ENCODE data around the gene HIVEP1. TPM values are rescaled to one million over a fixed set of nuclear protein-coding genes. Genes with fewer than 3 reads are reported as not detected.

HIVEP1 gene
- total and polyA plus RNA-seq, 2 of the 8 experiments (the other 6 are each of a cell fraction or from before 2014, with no cell fraction given) = 22.6 to 23.1 TPM

DNA sequence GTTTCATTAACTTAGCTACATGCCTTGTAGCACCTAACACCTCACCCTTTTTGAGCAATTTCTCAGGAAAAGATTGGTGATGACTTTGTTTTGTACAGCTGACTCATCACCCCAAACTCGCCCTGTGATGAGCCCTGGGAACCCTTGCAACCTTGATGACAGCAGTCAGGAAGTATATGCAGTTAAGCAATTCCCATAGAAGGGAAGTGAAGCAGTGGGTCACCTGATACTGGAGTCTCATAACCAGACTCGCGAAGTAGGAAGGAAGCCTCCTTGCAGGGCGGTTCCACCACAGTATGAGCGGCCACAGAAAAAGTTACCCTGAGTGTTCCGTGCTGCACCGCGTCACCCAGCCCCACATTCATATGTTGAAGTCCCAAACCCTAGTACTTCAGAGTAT lies 196.1 kb downstream of the HIVEP1 start:
- FAIRE-seq (no peak), DNase-seq (ENCODE audit: low read depth in 1 of 2, low spot score in 2 of 2) (no peak)
- H3K9me3 ChIP-seq (ENCODE audit: insufficient read depth in 2 of 2, low read depth in 1 of 2, low read length in 1 of 2) = no peaks in the 10 kb centered on the region; a peak in 1 of 4 replicates
- no peak overlapping the region for H2BK15ac ChIP-seq (ENCODE audit: low read length)
- H2BK20ac ChIP-seq (ENCODE audit: low read length) = no peak overlapping the region
- H3K18ac ChIP-seq (ENCODE audit: extremely low read depth, low read length) = no peak overlapping the region
- no peaks in the 10 kb centered on the region for H3K23me2 ChIP-seq (ENCODE audit: low read depth, low read length)
- no peak overlapping the region for H3K27ac ChIP-seq (ENCODE audit: low read depth, low read length)
- no peaks in the 10 kb centered on the region for H4K20me1 ChIP-seq (replicated peaks in 1 of 2; ENCODE audit: control insufficient read depth in 1 of 2, insufficient read depth in 2 of 2, low read length in 2 of 2)
- no peak overlapping the region for H2BK120ac ChIP-seq (replicated peaks; ENCODE audit: low read depth, low read length)
- H3K4me1 ChIP-seq (replicated peaks in 1 of 4; ENCODE audit: control insufficient read depth in 3 of 4, insufficient read depth in 4 of 4, low read length in 3 of 4) = peaks cover 0 to under 1% (median 0%) of the 10 kb centered on the region in 4 experiments; a peak in 1 of 7 replicates
- H3K36me3 ChIP-seq (ENCODE audit: control insufficient read depth in 2 of 4, insufficient read depth in 4 of 4, low read length in 3 of 4) = no peaks in the 10 kb centered on the region
- H3K4me3 ChIP-seq (ENCODE audit: extremely low read depth in 1 of 4, insufficient read depth in 2 of 4, low read depth in 3 of 4, low read length in 4 of 4) = no peak overlapping the region
- no peak for TF ChIP-seq BCL11A (IDR thresholded peaks at IDR 0.05; ENCODE audit: low read depth in 2 of 2, low read length in 2 of 2)
- no peak overlapping the region for H3K4me2 ChIP-seq (ENCODE audit: insufficient read depth in 1 of 2, low read depth in 2 of 2, low read length in 2 of 2)
- no peak overlapping the region for H3K14ac ChIP-seq (ENCODE audit: insufficient read length)
- H3K27me3 ChIP-seq (replicated peaks in 1 of 4; ENCODE audit: control insufficient read depth in 3 of 4, extremely low read depth in 1 of 4, insufficient read depth in 3 of 4, low read length in 3 of 4) = no peaks in the 10 kb centered on the region
- H3K9ac ChIP-seq (replicated peaks in 1 of 4; ENCODE audit: extremely low read depth in 1 of 4, low read depth in 3 of 4, low read length in 3 of 4) = no peak overlapping the region
- no peaks in the 10 kb centered on the region for H3K79me2 ChIP-seq (ENCODE audit: control insufficient read depth in 1 of 2, insufficient read depth in 2 of 2, low read length in 2 of 2)
- ChIA-PET POLR2A (ENCODE audit: partially characterized antibody) (no interaction called here), CTCF (ENCODE audit: partially characterized antibody) (no interaction called here)
- H2AK5ac ChIP-seq (ENCODE audit: low read depth, low read length) = no peak overlapping the region
- no peak overlapping the region for H2BK12ac ChIP-seq (ENCODE audit: low read depth, low read length)
- no peak overlapping the region for H4K91ac ChIP-seq (replicated peaks; ENCODE audit: insufficient read length, low read length)
- H3K56ac ChIP-seq (replicated peaks; ENCODE audit: insufficient read length, low read depth, low read length) = no peak overlapping the region
- H3K23ac ChIP-seq (ENCODE audit: insufficient read length) = no peak overlapping the region
- H4K5ac ChIP-seq (ENCODE audit: insufficient read length, low read depth, low read length) = no peak overlapping the region
- H3K79me1 ChIP-seq (ENCODE audit: low read depth, low read length) = no peaks in the 10 kb centered on the region
- no peak overlapping the region for H2BK5ac ChIP-seq (ENCODE audit: low read depth, low read length)
- WGBS, 2 experiments (ENCODE audit: extremely low coverage in 1 of 2, insufficient coverage in 1 of 2, insufficient read length in 1 of 2, insufficient replicate concordance in 2 of 2, low coverage in 1 of 2, low lambda C conversion rate in 2 of 2, missing lambda C conversion rate in 1 of 2) = 97% methylated on average over 8 of the region's 8 CpGs; no CpG with 5 or more reads in 1 of the 2 experiments
- no peak overlapping the region for H4K8ac ChIP-seq (ENCODE audit: extremely low read depth, insufficient read depth, low read length)
- H2AFZ ChIP-seq (ENCODE audit: low read length) = no peak overlapping the region
- H3K4ac ChIP-seq (replicated peaks; ENCODE audit: insufficient read length, low read depth, low read length) = no peak overlapping the region
